Pericardium fibroblast (primary cell): ENCODE results near the gene HMX1. TPM values are rescaled to one million over a fixed set of nuclear protein-coding genes. Genes with fewer than 3 reads are reported as not detected.

ENCODE experiments used
- total RNA-seq: library from RNA; depleted of rRNA; stranded (reverse); fragments of >200 nt; gene quantifications from 2 replicates; pipeline ENCODE4 v1.2.3, GENCODE V29; 2015

HMX1 gene
- not detected in 2 replicates for total RNA-seq

GRCh38 chr4:8871417-8872401, at the start of gene HMX1:
TSS of gene HMX1 (minus strand) at chr4:8871839. CDS start at chr4:8871614, 225 bp downstream.

